OCI-LY1 (cell line): ENCODE results near the gene TLR6.

ENCODE experiments used
- H2AFZ ChIP-seq: fragments of 200-600 bp; sonication (generic), shearing (Covaris generic); 2 replicates; pipeline ENCODE4 v1.6.0; 2014; ENCODE audit warnings: antibody characterized with exemption, mild to moderate bottlenecking, low read length
- H3F3A ChIP-seq: fragments of 200-600 bp; sonication (generic), shearing (Covaris generic); 2 replicates; pipeline ENCODE4 v1.6.0; 2014; ENCODE audit warnings: mild to moderate bottlenecking, antibody characterized with exemption, low read length, moderate library complexity; ENCODE audit not compliant: insufficient read depth
- H3K27ac ChIP-seq: fragments of 200-600 bp; sonication (generic); 2 replicates; pipeline ENCODE4 v1.5.1; 2014; ENCODE audit warnings: low read length, mixed run types, mild to moderate bottlenecking, low read depth; ENCODE audit not compliant: poor library complexity, severe bottlenecking
- H3K27me3 ChIP-seq: fragments of 200-600 bp; sonication (generic); 2 replicates; pipeline ENCODE4 v1.6.0; 2014; ENCODE audit warnings: antibody characterized with exemption, mild to moderate bottlenecking, low read length, moderate library complexity; ENCODE audit not compliant: insufficient read depth
- H3K36me3 ChIP-seq: fragments of 200-600 bp; sonication (generic); 2 replicates; pipeline ENCODE4 v1.6.1; 2014; ENCODE audit warnings: mild to moderate bottlenecking, antibody characterized with exemption, low read length, moderate library complexity, mixed read lengths; ENCODE audit not compliant: insufficient read depth
- H3K4me1 ChIP-seq: fragments of 200-600 bp; sonication (generic); 2 replicates; pipeline ENCODE4 v1.5.1; 2014; ENCODE audit warnings: mild to moderate bottlenecking, low read length, moderate library complexity; ENCODE audit not compliant: insufficient read depth, severe bottlenecking
- H3K4me2 ChIP-seq: fragments of 200-600 bp; sonication (generic), shearing (Covaris generic); 2 replicates; pipeline ENCODE4 v1.6.1; 2014; ENCODE audit warnings: low read length
- H3K4me3 ChIP-seq: fragments of 200-600 bp; sonication (generic); 2 replicates; pipeline ENCODE4 v1.5.1; 2014; ENCODE audit warnings: low read length, low read depth, mild to moderate bottlenecking, mixed read lengths; ENCODE audit not compliant: poor library complexity, severe bottlenecking
- H3K79me2 ChIP-seq: fragments of 200-600 bp; shearing (Covaris generic); 2 replicates; pipeline ENCODE4 v1.6.1; 2016; ENCODE audit warnings: mixed run types, low read length, mixed read lengths; ENCODE audit not compliant: insufficient read depth
- H3K9ac ChIP-seq: fragments of 200-600 bp; sonication (generic), shearing (Covaris generic); 2 replicates; pipeline ENCODE4 v1.6.1; 2014; ENCODE audit warnings: mild to moderate bottlenecking, low read length, mixed read lengths
- H3K9me2 ChIP-seq: fragments of 200-600 bp; sonication (generic), shearing (Covaris generic); 2 replicates; pipeline ENCODE4 v1.6.1; 2014; ENCODE audit warnings: low read depth, mild to moderate bottlenecking, low read length, mixed read lengths
- H3K9me3 ChIP-seq: fragments of 200-600 bp; shearing (Covaris generic); 2 replicates; pipeline ENCODE4 v1.6.1; 2014; ENCODE audit warnings: low read length, mixed read lengths
- H4K20me1 ChIP-seq: fragments of 200-600 bp; sonication (generic), shearing (Covaris generic); 2 replicates; pipeline ENCODE4 v1.6.0; 2016; ENCODE audit warnings: mild to moderate bottlenecking, low read length; ENCODE audit not compliant: insufficient read depth
- CTCF ChIP-seq: fragments of 200-600 bp; sonication (generic), shearing (Covaris generic); IDR thresholded peaks from 2 replicates; pipeline ENCODE4 v1.5.1; 2017; ENCODE audit warnings: mild to moderate bottlenecking, antibody characterized with exemption, low read length, moderate library complexity, mixed read lengths
- EZH2 ChIP-seq: fragments of 200-600 bp; sonication (generic), shearing (Covaris generic); IDR thresholded peaks from 2 replicates; pipeline ENCODE4 v1.8.0; 2017; ENCODE audit warnings: borderline replicate concordance, mixed run types, mild to moderate bottlenecking, antibody characterized with exemption, low read length, moderate library complexity, mixed read lengths

The TLR6 gene

GRCh38 chr4:38834570-38834969, 22.0 kb downstream of the TLR6 start:
- Histone ChIP-seq H3K36me3 (peaks cover 24% of the 10 kb centered on the region), H3K4me2 (no peak overlapping the region), H3K9me3 (peaks cover 21% of the 10 kb centered on the region), H2AFZ (no peak overlapping the region), H3K27me3 (no peaks in the 10 kb centered on the region), H3K9me2 (no peaks in the 10 kb centered on the region), H4K20me1 (no peaks in the 10 kb centered on the region), H3K9ac (no peak overlapping the region), H3K4me3 (no peak overlapping the region), H3K79me2 (peaks cover 50% of the 10 kb centered on the region), H3K27ac (no peak overlapping the region), H3F3A (no peaks in the 10 kb centered on the region), H3K4me1 (no peaks in the 10 kb centered on the region)
- TF ChIP-seq EZH2 (no peak), CTCF (no peak)

GRCh38 chr4:38832624-38833528, 23.7 kb downstream of the TLR6 start:
- no peak overlapping the region for H3K9ac ChIP-seq
- no peak overlapping the region for H2AFZ ChIP-seq
- no peaks in the 10 kb centered on the region for H3K9me2 ChIP-seq
- H3K4me3 ChIP-seq, result no peak overlapping the region
- H3K27me3 ChIP-seq, result no peaks in the 10 kb centered on the region
- H3K4me1 ChIP-seq, result no peaks in the 10 kb centered on the region
- peaks cover 19% of the 10 kb centered on the region for H3K9me3 ChIP-seq
- no peaks in the 10 kb centered on the region for H4K20me1 ChIP-seq
- peaks cover 50% of the 10 kb centered on the region for H3K79me2 ChIP-seq
- peaks cover 37% of the 10 kb centered on the region for H3K36me3 ChIP-seq
- no peak overlapping the region for H3K27ac ChIP-seq
- H3K4me2 ChIP-seq, result no peak overlapping the region
- TF ChIP-seq CTCF (peak; percentile 40; the same call in 1 of the 2 replicates), EZH2 (no peak)
- H3F3A ChIP-seq, result no peaks in the 10 kb centered on the region

- H4K20me1 ChIP-seq, result no peaks in the 10 kb centered on the region
- no peak overlapping the region for H3K9ac ChIP-seq
- peaks cover 37% of the 10 kb centered on the region for H3K36me3 ChIP-seq
- no peaks in the 10 kb centered on the region for H3K9me2 ChIP-seq
- no peaks in the 10 kb centered on the region for H3K27me3 ChIP-seq
- no peak overlapping the region for H3K4me3 ChIP-seq
- no peaks in the 10 kb centered on the region for H3K4me1 ChIP-seq
- H3K9me3 ChIP-seq, result peaks cover 14% of the 10 kb centered on the region
- no peak overlapping the region for H3K27ac ChIP-seq
- H3K4me2 ChIP-seq, result no peak overlapping the region
- TF ChIP-seq EZH2 (no peak), CTCF (no peak)
- H2AFZ ChIP-seq, result no peak overlapping the region
- no peaks in the 10 kb centered on the region for H3F3A ChIP-seq
- peaks cover 43% of the 10 kb centered on the region for H3K79me2 ChIP-seq
These were observed 24.4 kb downstream of the TLR6 start for GRCh38 chr4:38832206-38832605.
